ENCODE results near the gene ALB. TPM values are rescaled to one million over a fixed set of nuclear protein-coding genes. Genes with fewer than 3 reads are reported as not detected.

Gene ALB
- total and polyA plus RNA-seq, 2 of the 8 experiments (the other 6 are each of a cell fraction or from before 2014, with no cell fraction given): 0.12 TPM; not detected in 1

DNA sequence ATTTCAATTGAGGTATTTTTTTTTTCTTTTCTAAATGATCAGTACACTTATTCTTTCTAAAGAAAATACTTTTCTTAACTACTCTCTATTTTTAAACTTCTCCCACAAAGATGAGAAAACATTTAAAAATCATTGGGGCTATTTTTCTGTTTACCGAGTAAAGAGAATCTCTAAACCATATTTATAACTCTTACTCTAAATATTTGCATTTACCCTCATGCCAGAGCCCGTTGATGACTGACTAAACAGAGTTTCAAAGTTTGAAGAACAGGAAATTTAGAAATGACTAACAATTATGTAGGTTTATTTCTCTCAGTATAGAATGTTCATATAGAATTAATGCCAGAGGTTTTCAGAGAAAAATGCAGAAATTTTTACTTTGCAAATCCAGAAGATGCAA, 2.7 kb upstream of the ALB start:
- no peak overlapping the region for H3K14ac ChIP-seq (ENCODE audit: insufficient read length)
- no peak overlapping the region for H3K4me2 ChIP-seq (ENCODE audit: insufficient read depth in 1 of 2, low read depth in 2 of 2, low read length in 2 of 2)
- POLR2A ChIA-PET (ENCODE audit: partially characterized antibody): no interaction called here
- H2BK120ac ChIP-seq (replicated peaks; ENCODE audit: low read depth, low read length): no peak overlapping the region
- no peak overlapping the region for H4K5ac ChIP-seq (ENCODE audit: insufficient read length, low read depth, low read length)
- H3K9me3 ChIP-seq (ENCODE audit: insufficient read depth in 2 of 2, low read depth in 1 of 2, low read length in 1 of 2): no peaks in the 10 kb centered on the region
- H3K56ac ChIP-seq (replicated peaks; ENCODE audit: insufficient read length, low read depth, low read length): no peak overlapping the region
- H4K20me1 ChIP-seq (replicated peaks in 1 of 2; ENCODE audit: control insufficient read depth in 1 of 2, insufficient read depth in 2 of 2, low read length in 2 of 2): no peaks in the 10 kb centered on the region
- H3K79me1 ChIP-seq (ENCODE audit: low read depth, low read length): no peaks in the 10 kb centered on the region
- no peak for FAIRE-seq
- no peak overlapping the region for H3K27ac ChIP-seq (ENCODE audit: low read depth, low read length)
- no peak overlapping the region for H2BK15ac ChIP-seq (ENCODE audit: low read length)
- no peak overlapping the region for H2BK20ac ChIP-seq (ENCODE audit: low read length)
- H3K4me1 ChIP-seq (replicated peaks in 1 of 4; ENCODE audit: control insufficient read depth in 3 of 4, insufficient read depth in 4 of 4, low read length in 3 of 4): no peaks in the 10 kb centered on the region
- H3K4me3 ChIP-seq (ENCODE audit: extremely low read depth in 1 of 4, insufficient read depth in 2 of 4, low read depth in 3 of 4, low read length in 4 of 4): no peak overlapping the region
- no peaks in the 10 kb centered on the region for H3K36me3 ChIP-seq (ENCODE audit: control insufficient read depth in 2 of 4, insufficient read depth in 4 of 4, low read length in 3 of 4)
- H3K27me3 ChIP-seq (replicated peaks in 1 of 4; ENCODE audit: control insufficient read depth in 3 of 4, extremely low read depth in 1 of 4, insufficient read depth in 3 of 4, low read length in 3 of 4): no peaks in the 10 kb centered on the region
- CTCF ChIA-PET (ENCODE audit: partially characterized antibody): no interaction called here
- no peak overlapping the region for H3K4ac ChIP-seq (replicated peaks; ENCODE audit: insufficient read length, low read depth, low read length)
- no peaks in the 10 kb centered on the region for H3K79me2 ChIP-seq (ENCODE audit: control insufficient read depth in 1 of 2, insufficient read depth in 2 of 2, low read length in 2 of 2)
- H2AFZ ChIP-seq (ENCODE audit: low read length): no peak overlapping the region
- no peak overlapping the region for H4K8ac ChIP-seq (ENCODE audit: extremely low read depth, insufficient read depth, low read length)
- H3K23me2 ChIP-seq (ENCODE audit: low read depth, low read length): no peaks in the 10 kb centered on the region
- H3K18ac ChIP-seq (ENCODE audit: extremely low read depth, low read length): no peak overlapping the region
- H3K23ac ChIP-seq (ENCODE audit: insufficient read length): no peak overlapping the region
- H2BK12ac ChIP-seq (ENCODE audit: low read depth, low read length): no peak overlapping the region
- no peak overlapping the region for H3K9ac ChIP-seq (replicated peaks in 1 of 4; ENCODE audit: extremely low read depth in 1 of 4, low read depth in 3 of 4, low read length in 3 of 4)
- no peak overlapping the region for H4K91ac ChIP-seq (replicated peaks; ENCODE audit: insufficient read length, low read length)
- H2BK5ac ChIP-seq (ENCODE audit: low read depth, low read length): no peak overlapping the region
- WGBS, 2 experiments (ENCODE audit: extremely low coverage in 1 of 2, insufficient coverage in 1 of 2, insufficient read length in 1 of 2, insufficient replicate concordance in 2 of 2, low coverage in 1 of 2, low lambda C conversion rate in 2 of 2, missing lambda C conversion rate in 1 of 2): 91% methylated on average over 2 of the region's 2 CpGs; no CpG with 5 or more reads in 1 of the 2 experiments
- H2AK5ac ChIP-seq (ENCODE audit: low read depth, low read length): no peak overlapping the region
- DNase-seq (ENCODE audit: low read depth in 1 of 2, low spot score in 2 of 2): no peak
- no peak for TF ChIP-seq TBP (IDR thresholded peaks at IDR 0.05; ENCODE audit: low read depth, low read length)
- no peak for TF ChIP-seq NANOG (IDR thresholded peaks at IDR 0.05; ENCODE audit: insufficient read depth, low read depth, low read length, poor library complexity, severe bottlenecking)
- TF ChIP-seq RXRA (IDR thresholded peaks at IDR 0.05; ENCODE audit: insufficient read depth, low read depth, low read length): no peak
- TF ChIP-seq ATF2 (IDR thresholded peaks at IDR 0.05; ENCODE audit: low read length): no peak
- TF ChIP-seq SP4 (IDR thresholded peaks at IDR 0.05; ENCODE audit: low read length): no peak
- TF ChIP-seq, protein P1, sequence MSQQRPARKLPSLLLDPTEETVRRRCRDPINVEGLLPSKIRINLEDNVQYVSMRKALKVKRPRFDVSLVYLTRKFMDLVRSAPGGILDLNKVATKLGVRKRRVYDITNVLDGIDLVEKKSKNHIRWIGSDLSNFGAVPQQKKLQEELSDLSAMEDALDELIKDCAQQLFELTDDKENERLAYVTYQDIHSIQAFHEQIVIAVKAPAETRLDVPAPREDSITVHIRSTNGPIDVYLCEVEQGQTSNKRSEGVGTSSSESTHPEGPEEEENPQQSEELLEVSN (IDR thresholded peaks at IDR 0.05): no peak
- no peak for TF ChIP-seq TAF7 (optimal IDR thresholded peaks at IDR 0.05; ENCODE audit: borderline replicate concordance, low read depth, low read length)
- no peak for TF ChIP-seq EGR1 (IDR thresholded peaks at IDR 0.05; ENCODE audit: borderline replicate concordance, low read depth, low read length)
- TF ChIP-seq FOSL1 (IDR thresholded peaks at IDR 0.05; ENCODE audit: insufficient read depth, low read depth, low read length): no peak
- TF ChIP-seq GABPA (IDR thresholded peaks at IDR 0.05; ENCODE audit: borderline replicate concordance, insufficient read depth, low read length): no peak

Data from H1 (cell line).